Posterior vena cava (tissue), 2 donors: Measurements from ENCODE around the gene KIR2DL4. TPM values are rescaled to one million over a fixed set of nuclear protein-coding genes. Genes with fewer than 3 reads are reported as not detected.
"Not testable (repeated sequence)": the region's sequence is repeated elsewhere in the genome, so short reads cannot be mapped to it uniquely, and the experiment has no call there.

ENCODE experiments used
- DNase-seq: peaks from one replicate; pipeline ENCODE4 v3.0.0-alpha.2; 2020; ENCODE audit warnings: low spot score
- intact Hi-C, 2 donors: fragments of 100-400 bp; cut with DNase I; formaldehyde crosslinking; loops; one replicate each; pipeline versions ENCODE4 v1.14.1 to v1.14.2; 2022 to 2023
- total RNA-seq, 2 donors: library from RNA; stranded (reverse); fragmentation: NEBNext Ultra II Directional; extraction: Animal tissue kit (Norgen Biotek cat#: 25700); gene quantifications; one replicate each; pipeline ENCODE4 v1.2.1, GENCODE V29; 2021
- donor health status: DM: yes; HTN: yes; CAD: no.
- donor health status: DM: yes; HTN: yes; CAD: no.

The KIR2DL4 gene
- total RNA-seq, 2 donors from 2014 or later = 0.37 TPM; not detected in 1

GRCh38 chr19:54792814-54793213, 10.6 kb upstream of the KIR2DL4 start:
- intact Hi-C loops = no loop called here

DNA sequence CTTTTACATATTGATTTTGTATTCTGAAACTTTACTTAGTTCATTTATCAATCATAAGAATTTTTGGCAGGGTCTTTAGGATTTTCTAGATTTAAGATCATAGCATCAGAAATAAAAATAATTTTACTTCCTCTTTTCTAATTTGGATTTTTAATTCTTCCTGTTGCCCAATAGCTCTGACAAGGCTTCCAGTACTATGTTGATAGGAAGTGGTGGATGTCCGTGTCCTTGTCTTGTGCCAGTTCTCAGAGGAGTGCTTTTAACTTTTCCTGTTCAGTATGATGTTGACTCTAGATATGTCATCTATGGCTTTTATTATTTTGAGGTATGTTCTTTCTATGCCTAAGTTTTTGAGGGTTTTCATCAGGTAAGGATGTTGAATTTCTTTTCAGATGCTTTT, 7.7 kb upstream of the KIR2DL4 start:
- intact Hi-C loops = no loop called here
- DNase-seq = no peak

More at GRCh38 chr19:54792814-54793213, 10.6 kb upstream of the KIR2DL4 start:
- DNase-seq = no peak

DNA sequence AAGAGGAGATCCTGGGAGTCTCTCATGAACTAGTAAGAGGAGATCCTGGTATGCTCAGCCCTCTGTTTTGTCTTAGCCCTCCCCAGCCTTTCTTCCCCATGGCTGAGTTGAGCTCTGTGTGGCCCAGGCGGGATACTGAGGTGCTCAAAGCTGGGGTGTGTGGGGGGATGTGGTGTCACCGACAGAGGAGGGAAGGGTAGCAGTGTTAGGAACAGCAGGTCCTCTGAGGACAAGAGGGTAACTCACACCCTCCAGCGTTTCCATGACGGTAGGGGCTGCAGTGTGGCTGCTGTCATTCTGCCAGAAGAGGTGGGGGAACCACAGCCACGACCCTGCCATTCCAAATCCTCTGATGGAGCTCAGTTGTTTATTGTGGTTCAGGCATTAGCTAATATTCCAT, 691 bp downstream of the KIR2DL4 start:
- intact Hi-C loops = no loop called here

GRCh38 chr19:54804571-54804970, 1.2 kb downstream of the KIR2DL4 start:
- no peak for DNase-seq

More for the DNA sequence above, 691 bp downstream of the KIR2DL4 start:
- DNase-seq = no peak

DNA sequence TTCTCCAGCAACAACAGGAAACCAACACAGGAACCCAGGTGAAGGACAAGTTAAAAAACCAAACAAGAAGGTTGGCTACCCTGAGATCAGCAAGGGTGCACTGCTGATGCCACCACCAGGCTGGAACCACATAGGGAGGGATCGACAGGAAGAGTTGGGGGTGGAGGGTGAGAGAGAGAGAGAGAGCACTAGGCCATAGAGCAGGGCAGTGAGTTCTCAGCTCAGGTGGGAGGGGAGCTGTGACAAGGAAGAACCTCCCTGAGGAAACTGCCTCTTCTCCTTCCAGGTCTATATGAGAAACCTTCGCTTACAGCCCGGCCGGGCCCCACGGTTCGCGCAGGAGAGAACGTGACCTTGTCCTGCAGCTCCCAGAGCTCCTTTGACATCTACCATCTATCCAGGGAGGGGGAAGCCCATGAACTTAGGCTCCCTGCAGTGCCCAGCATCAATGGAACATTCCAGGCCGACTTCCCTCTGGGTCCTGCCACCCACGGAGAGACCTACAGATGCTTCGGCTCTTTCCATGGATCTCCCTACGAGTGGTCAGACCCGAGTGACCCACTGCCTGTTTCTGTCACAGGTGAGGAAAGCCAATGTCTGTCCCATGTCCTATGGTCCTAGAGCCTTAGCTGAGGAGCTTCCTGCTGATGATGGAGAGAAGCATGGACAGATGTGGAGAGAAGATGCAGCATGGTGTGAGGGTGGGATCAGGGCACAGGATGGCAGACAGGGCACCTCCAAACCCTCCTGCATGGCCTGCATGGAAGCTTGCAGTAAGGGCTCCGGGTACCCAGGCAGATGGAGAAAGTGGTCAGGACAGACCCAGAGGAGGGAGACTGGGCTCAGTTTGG, 2.5 kb downstream of the KIR2DL4 start:
- intact Hi-C loops = no loop called here
- DNase-seq = no peak

More at GRCh38 chr19:54804571-54804970, 1.2 kb downstream of the KIR2DL4 start:
- intact Hi-C loops = no loop called here

- intact Hi-C loops = no loop called here
- no peak for DNase-seq
Observed at GRCh38 chr19:54806516-54806838, 3.1 kb downstream of the KIR2DL4 start.

GRCh38 chr19:54814571-54814970, 11.2 kb downstream of the KIR2DL4 start:
- DNase-seq, intact Hi-C loops: not testable (repeated sequence)

DNA sequence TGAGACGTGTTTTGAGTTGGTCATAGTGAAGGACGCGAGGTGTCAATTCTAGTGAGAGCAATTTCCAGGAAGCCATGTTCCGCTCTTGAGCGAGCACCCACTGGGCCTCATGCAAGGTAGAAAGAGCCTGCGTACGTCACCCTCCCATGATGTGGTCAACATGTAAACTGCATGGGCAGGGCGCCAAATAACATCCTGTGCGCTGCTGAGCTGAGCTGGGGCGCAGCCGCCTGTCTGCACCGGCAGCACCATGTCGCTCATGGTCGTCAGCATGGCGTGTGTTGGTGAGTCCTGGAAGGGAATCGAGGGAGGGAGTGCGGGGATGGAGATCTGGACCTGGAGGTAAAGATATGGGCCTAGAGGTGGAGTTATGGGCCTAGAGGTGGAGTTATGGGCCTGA, 12.8 kb downstream of the KIR2DL4 start, which contains the start of gene KIR3DL1:
TSS of gene KIR3DL1 (plus strand) at position 218 of the 400 bp plus-strand sequence.
- DNase-seq, intact Hi-C loops: not testable (repeated sequence)

DNA sequence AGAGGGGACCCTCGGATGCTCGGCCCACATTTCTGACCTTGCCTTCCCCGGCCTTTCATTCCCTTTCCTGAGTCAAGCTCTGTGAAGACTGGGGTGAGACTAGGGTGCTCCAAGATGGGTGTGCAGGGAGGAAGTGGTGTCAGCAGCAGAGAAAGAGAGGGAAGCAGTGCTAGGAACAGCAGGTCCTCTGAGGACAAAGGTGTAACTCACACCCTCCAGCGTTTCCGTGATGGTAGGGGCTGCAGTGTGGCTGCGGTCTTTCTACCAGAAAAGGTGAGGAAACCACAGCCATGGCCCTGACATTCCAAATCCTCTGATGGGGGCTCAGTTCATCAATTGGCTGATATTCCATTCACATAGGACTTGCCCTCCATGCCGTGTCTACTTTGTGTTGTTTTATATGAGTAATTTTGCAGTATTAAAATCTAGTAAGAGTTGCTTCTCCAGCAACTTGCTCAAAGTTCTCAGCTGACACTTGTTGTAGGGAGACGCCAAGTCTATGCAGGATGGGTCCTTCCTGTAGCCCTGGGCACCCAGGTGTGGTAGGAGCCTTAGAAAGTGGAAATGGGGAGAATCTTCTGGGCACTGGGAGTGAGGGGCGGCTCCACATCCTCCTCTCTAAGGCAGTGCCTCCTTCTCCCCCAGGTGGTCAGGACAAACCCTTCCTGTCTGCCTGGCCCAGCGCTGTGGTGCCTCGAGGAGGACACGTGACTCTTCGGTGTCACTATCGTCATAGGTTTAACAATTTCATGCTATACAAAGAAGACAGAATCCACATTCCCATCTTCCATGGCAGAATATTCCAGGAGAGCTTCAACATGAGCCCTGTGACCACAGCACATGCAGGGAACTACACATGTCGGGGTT, 14.5 kb downstream of the KIR2DL4 start:
- intact Hi-C loops = no loop called here
- no peak for DNase-seq

DNA sequence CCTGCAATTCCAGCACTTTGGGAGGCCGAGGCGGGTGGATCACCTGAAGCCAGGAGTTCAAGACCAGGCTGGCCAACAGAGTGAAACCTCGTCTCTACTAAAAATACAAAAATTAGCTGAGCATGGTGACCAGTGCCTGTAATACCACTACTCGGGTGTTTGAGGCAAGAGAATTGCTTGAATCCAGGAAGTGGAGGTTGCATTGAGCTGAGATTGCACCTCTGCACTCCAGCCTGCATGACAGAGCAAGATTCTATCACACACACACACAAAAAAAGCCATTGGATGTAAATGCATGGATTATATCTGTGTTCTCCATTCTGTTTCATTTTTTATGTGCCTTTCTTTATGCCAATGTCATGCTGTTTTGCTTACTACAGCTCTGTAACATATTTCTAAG, 21.0 kb downstream of the KIR2DL4 start:
- DNase-seq, intact Hi-C loops: not testable (repeated sequence)

GRCh38 chr19:54825326-54825725, 21.9 kb downstream of the KIR2DL4 start:
- intact Hi-C loops, DNase-seq: not testable (repeated sequence)

GRCh38 chr19:54828064-54828463, 24.7 kb downstream of the KIR2DL4 start:
- intact Hi-C loops, DNase-seq: not testable (repeated sequence)

GRCh38 chr19:54832496-54832895, 29.1 kb downstream of the KIR2DL4 start, which contains the start of gene KIR2DS4:
Gene KIR2DS4, plus strand, starts transcription at chr19:54832676.
- DNase-seq, intact Hi-C loops: not testable (repeated sequence)

DNA sequence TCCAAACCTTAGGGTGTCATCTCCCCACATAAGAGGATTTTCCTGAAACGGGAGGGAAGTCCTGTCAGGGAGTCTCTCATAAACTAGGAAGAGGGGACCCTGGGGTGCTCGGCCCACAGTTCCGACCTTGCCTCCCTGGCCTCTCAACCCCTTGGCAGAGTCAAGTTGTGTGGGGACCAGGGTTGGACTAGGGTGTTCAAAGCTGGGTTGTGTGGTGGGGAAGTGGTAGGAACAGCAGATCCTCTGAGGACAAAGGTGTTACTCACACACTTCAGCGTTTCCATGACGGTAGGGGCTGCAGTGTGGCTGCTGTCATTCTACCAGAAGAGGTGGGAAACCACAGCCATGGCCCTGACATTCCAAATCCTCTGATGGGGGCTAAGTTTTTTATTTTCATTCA, 31.7 kb downstream of the KIR2DL4 start:
- intact Hi-C loops, DNase-seq: not testable (repeated sequence)

- intact Hi-C loops, DNase-seq: not testable (repeated sequence)
Observed at GRCh38 chr19:54837522-54837921, 34.1 kb downstream of the KIR2DL4 start.

DNA sequence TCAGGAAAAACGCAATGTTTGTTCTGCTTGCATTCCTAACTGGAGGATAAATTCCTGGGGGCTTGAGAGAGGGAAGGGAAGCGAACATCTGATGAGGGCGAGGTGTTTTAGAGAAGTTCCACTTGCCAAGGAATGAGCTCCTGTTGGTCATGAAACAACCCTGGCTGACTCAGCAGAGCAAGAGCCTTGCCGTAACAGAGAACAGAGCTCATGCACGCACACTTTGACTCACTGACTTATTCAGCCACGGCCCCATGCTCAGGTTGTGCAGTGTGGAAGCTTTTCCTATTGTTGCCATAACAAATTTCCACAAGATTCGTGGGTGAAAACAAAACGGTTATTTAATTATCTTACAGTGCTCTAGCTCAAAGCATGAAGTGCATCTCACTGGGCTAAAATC, 39.8 kb downstream of the KIR2DL4 start:
- intact Hi-C loops, DNase-seq: not testable (repeated sequence)

DNA sequence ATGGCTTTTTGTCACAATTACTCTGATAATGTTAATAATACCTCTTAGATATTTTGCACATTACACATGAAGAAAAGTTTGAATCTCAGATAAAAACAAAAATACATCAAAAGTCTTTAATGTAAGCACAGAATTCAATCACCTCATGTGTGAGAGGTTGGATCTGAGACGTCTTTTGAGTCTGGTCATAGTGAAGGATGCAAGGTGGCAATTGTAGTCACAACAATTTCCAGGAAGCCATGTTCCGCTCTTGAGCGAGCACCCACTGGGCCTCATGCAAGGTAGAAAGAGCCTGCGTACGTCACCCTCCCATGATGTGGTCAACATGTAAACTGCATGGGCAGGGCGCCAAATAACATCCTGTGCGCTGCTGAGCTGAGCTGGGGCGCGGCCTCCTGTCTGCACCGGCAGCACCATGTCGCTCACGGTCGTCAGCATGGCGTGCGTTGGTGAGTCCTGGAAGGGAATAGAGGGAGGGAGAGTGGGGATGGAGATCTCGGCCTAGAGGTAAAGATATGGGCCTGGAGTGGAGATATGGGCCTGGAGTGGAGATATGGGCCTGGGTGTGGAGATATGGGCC, 46.7 kb downstream of the KIR2DL4 start, which contains the start of gene KIR3DL2:
TSS of gene KIR3DL2 (plus strand) at position 383 of the 580 bp plus-strand sequence. CDS start at position 416, 33 bp downstream.
- DNase-seq, intact Hi-C loops: not testable (repeated sequence)

- intact Hi-C loops = no loop called here
- no peak for DNase-seq
Observed at GRCh38 chr19:54850930-54851329, 47.5 kb downstream of the KIR2DL4 start.

GRCh38 chr19:54851353-54851752, 47.9 kb downstream of the KIR2DL4 start:
- no peak for DNase-seq
- intact Hi-C loops = no loop called here
